Liver (tissue), 9 donors: ENCODE results near the gene ENOX1. TPM values are rescaled to one million over a fixed set of nuclear protein-coding genes. Genes with fewer than 3 reads are reported as not detected.

Experiments
- DNase-seq: peaks from one replicate; pipeline ENCODE4 v3.0.0-alpha.2; 2017; ENCODE audit warnings: low spot score
- H3K27ac ChIP-seq, 2 donors: one replicate each; pipeline ENCODE4 v1.7.0; 2013; ENCODE audit warnings: inconsistent platforms in 2 of 2, low read length in 2 of 2, control low read depth in 1 of 2, low read depth in 1 of 2, mild to moderate bottlenecking in 1 of 2
- H3K27me3 ChIP-seq, 4 donors: one replicate each; pipeline versions ENCODE4 v1.6.1 to v1.7.0; 2013; ENCODE audit warnings: low read length in 3 of 4, inconsistent platforms in 1 of 4, mild to moderate bottlenecking in 1 of 4, moderate library complexity in 1 of 4; ENCODE audit not compliant: control insufficient read depth in 4 of 4, insufficient read depth in 4 of 4
- H3K36me3 ChIP-seq, 4 donors: one replicate each; pipeline versions ENCODE4 v1.6.1 to v1.7.0; 2013; ENCODE audit warnings: low read length in 3 of 4, mild to moderate bottlenecking in 3 of 4, low read depth in 1 of 4, moderate library complexity in 1 of 4; ENCODE audit not compliant: control insufficient read depth in 4 of 4, insufficient read depth in 3 of 4
- H3K4me1 ChIP-seq, 4 donors: one replicate each; pipeline versions ENCODE4 v1.6.1 to v1.7.0; 2013; ENCODE audit warnings: low read length in 3 of 4, mild to moderate bottlenecking in 3 of 4, moderate library complexity in 1 of 4; ENCODE audit not compliant: control insufficient read depth in 4 of 4, insufficient read depth in 4 of 4
- H3K4me3 ChIP-seq, 3 donors: one replicate each; pipeline versions ENCODE4 v1.6.1 to v1.7.0; 2013; ENCODE audit warnings: low read length in 3 of 3, control low read depth in 1 of 3, low read depth in 1 of 3, mild to moderate bottlenecking in 1 of 3
- H3K9ac ChIP-seq, 2 donors: one replicate each; pipeline ENCODE4 v1.7.0; 2013; ENCODE audit warnings: low read length in 2 of 2, mild to moderate bottlenecking in 2 of 2, moderate library complexity in 2 of 2, control low read depth in 1 of 2, low read depth in 1 of 2
- H3K9me3 ChIP-seq, 4 donors: one replicate each; pipeline versions ENCODE4 v1.6.1 to v1.7.0; 2013; ENCODE audit warnings: low read length in 3 of 4; ENCODE audit not compliant: control insufficient read depth in 4 of 4
- EGR1 ChIP-seq, 2 donors: IDR thresholded peaks; 2 replicates each; pipeline ENCODE4 v1.6.1; 2016 to 2018; ENCODE audit warnings: antibody characterized with exemption in 2 of 2, low read depth in 2 of 2
- FOXA1 ChIP-seq: IDR thresholded peaks from 2 replicates; pipeline ENCODE4 v1.6.1; 2016; ENCODE audit warnings: antibody characterized with exemption
- FOXA2 ChIP-seq: IDR thresholded peaks from 2 replicates; pipeline ENCODE4 v1.6.1; 2016; ENCODE audit warnings: antibody characterized with exemption
- GABPA ChIP-seq, 2 donors: IDR thresholded peaks in 1 of 2; conservative IDR thresholded peaks in 1 of 2; 2 replicates each; pipeline ENCODE4 v1.6.1; 2016; ENCODE audit warnings: antibody characterized with exemption in 2 of 2, mild to moderate bottlenecking in 1 of 2, moderate library complexity in 1 of 2
- HNF4A ChIP-seq, 2 donors: conservative IDR thresholded peaks; 2 replicates each; pipeline ENCODE4 v1.6.1; 2016; ENCODE audit warnings: antibody characterized with exemption in 2 of 2, mild to moderate bottlenecking in 2 of 2
- HNF4G ChIP-seq: IDR thresholded peaks from 2 replicates; pipeline ENCODE4 v1.6.1; 2016; ENCODE audit warnings: antibody characterized with exemption
- JUND ChIP-seq, 2 donors: IDR thresholded peaks; 2 replicates each; pipeline ENCODE4 v1.6.1; 2016; ENCODE audit warnings: antibody characterized with exemption in 2 of 2
- NR2F2 ChIP-seq: IDR thresholded peaks from 2 replicates; pipeline ENCODE4 v1.6.1; 2016; ENCODE audit warnings: antibody characterized with exemption
- RAD21 ChIP-seq, 2 donors: IDR thresholded peaks; 2 replicates each; pipeline ENCODE4 v1.6.1; 2016; ENCODE audit warnings: antibody characterized with exemption in 2 of 2, mild to moderate bottlenecking in 2 of 2
- RXRA ChIP-seq, 2 donors: IDR thresholded peaks; 2 replicates each; pipeline ENCODE4 v1.6.1; 2017 to 2018; ENCODE audit warnings: antibody characterized with exemption in 2 of 2, mild to moderate bottlenecking in 1 of 2
- SP1 ChIP-seq: IDR thresholded peaks from 2 replicates; pipeline ENCODE4 v1.6.1; 2018; ENCODE audit warnings: antibody characterized with exemption, mild to moderate bottlenecking
- YY1 ChIP-seq: IDR thresholded peaks from 2 replicates; pipeline ENCODE4 v1.6.1; 2016; ENCODE audit warnings: antibody characterized with exemption, mild to moderate bottlenecking
- WGBS: extraction: QIAGEN DNeasy Blood & Tissue Kit; methylation state at CpG from one replicate; pipeline ENCODE4 v1.1.7; 2013; 5-methylcytosine and 5-hydroxymethylcytosine counted together
- polyA plus RNA-seq, 2 donors: library from polyadenylated mRNA; stranded (reverse) in 1 of 2; unstranded in 1 of 2; fragments of 200-250 nt in 1 of 2; fragments of >200 nt in 1 of 2; fragmentation: Nextera tagmentation in 1 of 2; extraction: Ambion mirVana in 1 of 2; gene quantifications; one replicate each; pipeline versions ENCODE4 v1.2.1 to v1.2.3, GENCODE V29; 2013 to 2015
- total RNA-seq, 2 donors: library from RNA; depleted of rRNA; stranded (reverse); fragments of >200 nt; gene quantifications; one replicate each; pipeline ENCODE4 v1.2.3, GENCODE V29; 2014
- TF ChIP-seq, protein P1 (sequence below): fragments of 150-350 bp; IDR thresholded peaks from 2 replicates; pipeline ENCODE4 v1.5.1; 2017; ENCODE audit warnings: improper control_type of control experiment, low read depth, low read length; ENCODE audit not compliant: missing input control
- TF ChIP-seq, protein P2 (sequence below): IDR thresholded peaks from 2 replicates; pipeline ENCODE4 v1.6.1; 2016; ENCODE audit warnings: antibody characterized with exemption, mild to moderate bottlenecking
- TF ChIP-seq, protein P3 (sequence below): IDR thresholded peaks from 2 replicates; pipeline ENCODE4 v1.6.1; 2016; ENCODE audit warnings: antibody characterized with exemption
- TF ChIP-seq, protein P4 (sequence below): IDR thresholded peaks from 2 replicates; pipeline ENCODE4 v1.6.1; 2016; ENCODE audit warnings: antibody characterized with exemption
- TF ChIP-seq, protein P5 (sequence below): IDR thresholded peaks from 2 replicates; pipeline ENCODE4 v1.6.1; 2016; ENCODE audit warnings: antibody characterized with exemption
- donor health status: healthy.
- donor health status: healthy.
- donor health status: healthy.
- donor health status: healthy.
- donor health status: healthy.

The ENOX1 gene
- total and polyA plus RNA-seq, 4 donors = 0.02 to 0.33 (median 0.08) TPM; not detected in 1

DNA sequence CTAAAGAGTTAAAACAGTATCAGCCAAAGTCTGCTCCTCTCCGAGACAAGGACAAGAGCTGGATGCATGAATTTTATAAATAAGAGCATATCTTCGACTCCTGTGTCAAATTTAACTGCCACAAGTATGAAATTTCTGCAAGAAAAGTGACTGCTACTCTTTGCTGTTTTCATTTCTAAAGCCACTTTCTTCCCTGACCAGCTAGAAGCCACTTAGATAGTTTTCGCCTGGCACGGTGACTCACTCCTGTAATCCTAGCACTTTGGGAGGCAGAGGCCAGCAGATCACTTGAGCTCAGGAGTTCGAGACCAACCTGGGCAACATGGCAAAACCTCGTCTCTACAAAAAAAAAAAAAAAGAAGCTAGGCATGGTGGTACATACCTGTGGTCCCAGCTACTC lies 61.3 kb downstream of the ENOX1 start (continued):
- TF ChIP-seq, protein P1, sequence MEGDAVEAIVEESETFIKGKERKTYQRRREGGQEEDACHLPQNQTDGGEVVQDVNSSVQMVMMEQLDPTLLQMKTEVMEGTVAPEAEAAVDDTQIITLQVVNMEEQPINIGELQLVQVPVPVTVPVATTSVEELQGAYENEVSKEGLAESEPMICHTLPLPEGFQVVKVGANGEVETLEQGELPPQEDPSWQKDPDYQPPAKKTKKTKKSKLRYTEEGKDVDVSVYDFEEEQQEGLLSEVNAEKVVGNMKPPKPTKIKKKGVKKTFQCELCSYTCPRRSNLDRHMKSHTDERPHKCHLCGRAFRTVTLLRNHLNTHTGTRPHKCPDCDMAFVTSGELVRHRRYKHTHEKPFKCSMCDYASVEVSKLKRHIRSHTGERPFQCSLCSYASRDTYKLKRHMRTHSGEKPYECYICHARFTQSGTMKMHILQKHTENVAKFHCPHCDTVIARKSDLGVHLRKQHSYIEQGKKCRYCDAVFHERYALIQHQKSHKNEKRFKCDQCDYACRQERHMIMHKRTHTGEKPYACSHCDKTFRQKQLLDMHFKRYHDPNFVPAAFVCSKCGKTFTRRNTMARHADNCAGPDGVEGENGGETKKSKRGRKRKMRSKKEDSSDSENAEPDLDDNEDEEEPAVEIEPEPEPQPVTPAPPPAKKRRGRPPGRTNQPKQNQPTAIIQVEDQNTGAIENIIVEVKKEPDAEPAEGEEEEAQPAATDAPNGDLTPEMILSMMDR = no peak

DNA sequence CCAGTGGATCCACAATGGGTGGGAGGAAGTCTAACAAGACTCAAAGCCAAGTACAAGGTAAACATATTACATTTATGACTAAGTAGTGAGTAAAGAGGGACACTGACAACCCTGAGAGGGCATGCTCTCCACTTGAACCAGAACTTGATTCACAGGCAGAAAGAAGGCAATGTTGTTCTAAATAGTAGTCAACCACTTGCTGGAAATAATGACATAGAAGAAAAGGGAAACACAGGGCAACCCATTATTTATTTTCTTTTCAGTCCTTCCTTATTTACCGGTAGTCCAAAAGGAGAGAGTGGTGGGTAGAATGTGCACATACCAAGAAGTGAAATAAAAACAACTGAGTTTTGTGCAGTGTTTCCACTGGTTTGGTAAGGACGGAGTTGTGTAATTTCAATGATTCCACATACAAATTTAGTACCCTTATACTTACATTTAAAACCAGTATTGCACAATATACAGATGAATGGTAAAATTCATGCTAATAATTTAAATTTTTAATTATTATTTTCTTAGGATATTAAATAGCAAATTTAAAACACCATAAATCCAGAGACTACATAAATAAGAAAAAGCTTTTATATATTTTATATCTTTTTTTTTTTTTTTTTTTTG lies 65.9 kb downstream of the ENOX1 start:
- DNase-seq = no peak
- no peaks in the 10 kb centered on the region for H3K36me3 ChIP-seq
- H3K4me1 ChIP-seq = no peaks in the 10 kb centered on the region
- H3K27me3 ChIP-seq = no peaks in the 10 kb centered on the region
- no peak for TF ChIP-seq SP1
- TF ChIP-seq, protein P2, sequence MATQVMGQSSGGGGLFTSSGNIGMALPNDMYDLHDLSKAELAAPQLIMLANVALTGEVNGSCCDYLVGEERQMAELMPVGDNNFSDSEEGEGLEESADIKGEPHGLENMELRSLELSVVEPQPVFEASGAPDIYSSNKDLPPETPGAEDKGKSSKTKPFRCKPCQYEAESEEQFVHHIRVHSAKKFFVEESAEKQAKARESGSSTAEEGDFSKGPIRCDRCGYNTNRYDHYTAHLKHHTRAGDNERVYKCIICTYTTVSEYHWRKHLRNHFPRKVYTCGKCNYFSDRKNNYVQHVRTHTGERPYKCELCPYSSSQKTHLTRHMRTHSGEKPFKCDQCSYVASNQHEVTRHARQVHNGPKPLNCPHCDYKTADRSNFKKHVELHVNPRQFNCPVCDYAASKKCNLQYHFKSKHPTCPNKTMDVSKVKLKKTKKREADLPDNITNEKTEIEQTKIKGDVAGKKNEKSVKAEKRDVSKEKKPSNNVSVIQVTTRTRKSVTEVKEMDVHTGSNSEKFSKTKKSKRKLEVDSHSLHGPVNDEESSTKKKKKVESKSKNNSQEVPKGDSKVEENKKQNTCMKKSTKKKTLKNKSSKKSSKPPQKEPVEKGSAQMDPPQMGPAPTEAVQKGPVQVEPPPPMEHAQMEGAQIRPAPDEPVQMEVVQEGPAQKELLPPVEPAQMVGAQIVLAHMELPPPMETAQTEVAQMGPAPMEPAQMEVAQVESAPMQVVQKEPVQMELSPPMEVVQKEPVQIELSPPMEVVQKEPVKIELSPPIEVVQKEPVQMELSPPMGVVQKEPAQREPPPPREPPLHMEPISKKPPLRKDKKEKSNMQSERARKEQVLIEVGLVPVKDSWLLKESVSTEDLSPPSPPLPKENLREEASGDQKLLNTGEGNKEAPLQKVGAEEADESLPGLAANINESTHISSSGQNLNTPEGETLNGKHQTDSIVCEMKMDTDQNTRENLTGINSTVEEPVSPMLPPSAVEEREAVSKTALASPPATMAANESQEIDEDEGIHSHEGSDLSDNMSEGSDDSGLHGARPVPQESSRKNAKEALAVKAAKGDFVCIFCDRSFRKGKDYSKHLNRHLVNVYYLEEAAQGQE = no peak
- no peak for TF ChIP-seq RXRA (IDR thresholded peaks at IDR 0.05)
- no peak for TF ChIP-seq RAD21 (IDR thresholded peaks at IDR 0.05)
- TF ChIP-seq, protein P3, sequence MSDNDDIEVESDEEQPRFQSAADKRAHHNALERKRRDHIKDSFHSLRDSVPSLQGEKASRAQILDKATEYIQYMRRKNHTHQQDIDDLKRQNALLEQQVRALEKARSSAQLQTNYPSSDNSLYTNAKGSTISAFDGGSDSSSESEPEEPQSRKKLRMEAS = no peak
- TF ChIP-seq, protein P1 = no peak
- TF ChIP-seq GABPA (IDR thresholded peaks at IDR 0.05 in 1 of 2, conservative IDR thresholded peaks at IDR 0.05 in 1 of 2) = no peak
- no peak for TF ChIP-seq FOXA2
- TF ChIP-seq HNF4A (conservative IDR thresholded peaks at IDR 0.05) = no peak
- no peak for TF ChIP-seq EGR1 (IDR thresholded peaks at IDR 0.05; ENCODE audit: low read depth in 2 of 2)
- no peak for TF ChIP-seq NR2F2
- TF ChIP-seq JUND (IDR thresholded peaks at IDR 0.05) = no peak
- no peak for TF ChIP-seq YY1
- TF ChIP-seq, protein P4, sequence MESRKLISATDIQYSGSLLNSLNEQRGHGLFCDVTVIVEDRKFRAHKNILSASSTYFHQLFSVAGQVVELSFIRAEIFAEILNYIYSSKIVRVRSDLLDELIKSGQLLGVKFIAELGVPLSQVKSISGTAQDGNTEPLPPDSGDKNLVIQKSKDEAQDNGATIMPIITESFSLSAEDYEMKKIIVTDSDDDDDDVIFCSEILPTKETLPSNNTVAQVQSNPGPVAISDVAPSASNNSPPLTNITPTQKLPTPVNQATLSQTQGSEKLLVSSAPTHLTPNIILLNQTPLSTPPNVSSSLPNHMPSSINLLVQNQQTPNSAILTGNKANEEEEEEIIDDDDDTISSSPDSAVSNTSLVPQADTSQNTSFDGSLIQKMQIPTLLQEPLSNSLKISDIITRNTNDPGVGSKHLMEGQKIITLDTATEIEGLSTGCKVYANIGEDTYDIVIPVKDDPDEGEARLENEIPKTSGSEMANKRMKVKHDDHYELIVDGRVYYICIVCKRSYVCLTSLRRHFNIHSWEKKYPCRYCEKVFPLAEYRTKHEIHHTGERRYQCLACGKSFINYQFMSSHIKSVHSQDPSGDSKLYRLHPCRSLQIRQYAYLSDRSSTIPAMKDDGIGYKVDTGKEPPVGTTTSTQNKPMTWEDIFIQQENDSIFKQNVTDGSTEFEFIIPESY = no peak
- TF ChIP-seq, protein P5, sequence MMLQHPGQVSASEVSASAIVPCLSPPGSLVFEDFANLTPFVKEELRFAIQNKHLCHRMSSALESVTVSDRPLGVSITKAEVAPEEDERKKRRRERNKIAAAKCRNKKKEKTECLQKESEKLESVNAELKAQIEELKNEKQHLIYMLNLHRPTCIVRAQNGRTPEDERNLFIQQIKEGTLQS = no peak
- no peak for TF ChIP-seq HNF4G
- no peak for TF ChIP-seq FOXA1
- H3K27ac ChIP-seq = no peak overlapping the region
- no peaks in the 10 kb centered on the region for H3K9me3 ChIP-seq
- no peak overlapping the region for H3K4me3 ChIP-seq
- WGBS = 45% methylated on average over 2 of the region's 2 CpGs
- no peak overlapping the region for H3K9ac ChIP-seq
